DOHH2 (cell line): ENCODE data around the gene SAMD8.

Experiments used
- EZH2phosphoT487 ChIP-seq: fragments of 200-600 bp; sonication (generic); IDR thresholded peaks from 2 replicates; pipeline ENCODE4 v1.6.1; 2017; ENCODE audit warnings: borderline replicate concordance, mild to moderate bottlenecking, antibody characterized with exemption, low read length, moderate library complexity, mixed read lengths
- TF ChIP-seq, protein P1 (sequence below): fragments of 200-600 bp; sonication (generic); IDR thresholded peaks from one replicate; pipeline ENCODE4 v1.5.1; 2014; ENCODE audit warnings: antibody characterized with exemption, mild to moderate bottlenecking, low read depth, low read length; ENCODE audit not compliant: poor library complexity, severe bottlenecking

DNA sequence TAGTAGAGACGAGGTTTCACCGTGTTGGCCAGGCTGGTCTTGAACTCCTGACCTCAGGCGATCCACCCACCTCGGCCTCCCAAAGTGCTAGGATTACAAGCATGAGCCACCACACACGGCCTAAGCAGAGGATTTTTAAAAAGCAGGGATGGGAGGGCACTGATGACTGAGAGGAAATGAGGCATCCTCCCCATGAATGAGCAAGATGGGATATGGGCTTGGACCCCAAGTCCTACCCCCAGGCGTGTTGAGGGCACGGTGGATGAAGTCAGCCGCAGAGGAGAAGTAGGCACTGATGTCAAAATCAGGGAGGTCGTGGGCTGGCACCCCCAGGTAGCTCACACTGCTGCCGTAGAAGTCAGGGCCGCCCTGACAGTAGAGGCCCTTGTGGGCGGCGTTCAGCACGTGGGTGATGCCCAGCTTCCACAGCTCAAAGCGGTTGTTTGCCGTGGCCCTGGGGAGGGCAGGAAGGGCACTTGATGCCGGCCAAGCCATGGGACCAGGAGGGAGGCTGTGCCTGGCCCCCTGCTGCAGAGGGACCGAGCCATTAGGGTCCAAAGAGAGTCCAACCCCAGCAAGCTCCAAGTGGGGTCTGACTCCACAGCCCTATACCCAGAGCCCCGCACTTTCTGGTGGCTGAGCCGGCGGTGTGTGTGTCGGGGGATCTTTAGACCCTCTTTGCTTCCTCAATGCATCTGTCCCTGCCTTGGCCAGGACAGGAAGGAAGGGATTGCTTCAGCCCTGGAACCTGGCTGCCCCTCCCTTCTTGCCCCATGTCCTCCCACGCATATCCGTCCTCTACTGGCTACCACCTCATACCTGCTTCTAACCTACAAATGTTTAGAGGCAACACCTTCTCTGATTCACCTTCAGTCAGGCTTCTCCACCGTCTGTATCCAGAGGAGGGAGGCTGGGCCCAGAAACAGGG, 3.4 kb upstream of the SAMD8 start:
- TF ChIP-seq, protein P1, sequence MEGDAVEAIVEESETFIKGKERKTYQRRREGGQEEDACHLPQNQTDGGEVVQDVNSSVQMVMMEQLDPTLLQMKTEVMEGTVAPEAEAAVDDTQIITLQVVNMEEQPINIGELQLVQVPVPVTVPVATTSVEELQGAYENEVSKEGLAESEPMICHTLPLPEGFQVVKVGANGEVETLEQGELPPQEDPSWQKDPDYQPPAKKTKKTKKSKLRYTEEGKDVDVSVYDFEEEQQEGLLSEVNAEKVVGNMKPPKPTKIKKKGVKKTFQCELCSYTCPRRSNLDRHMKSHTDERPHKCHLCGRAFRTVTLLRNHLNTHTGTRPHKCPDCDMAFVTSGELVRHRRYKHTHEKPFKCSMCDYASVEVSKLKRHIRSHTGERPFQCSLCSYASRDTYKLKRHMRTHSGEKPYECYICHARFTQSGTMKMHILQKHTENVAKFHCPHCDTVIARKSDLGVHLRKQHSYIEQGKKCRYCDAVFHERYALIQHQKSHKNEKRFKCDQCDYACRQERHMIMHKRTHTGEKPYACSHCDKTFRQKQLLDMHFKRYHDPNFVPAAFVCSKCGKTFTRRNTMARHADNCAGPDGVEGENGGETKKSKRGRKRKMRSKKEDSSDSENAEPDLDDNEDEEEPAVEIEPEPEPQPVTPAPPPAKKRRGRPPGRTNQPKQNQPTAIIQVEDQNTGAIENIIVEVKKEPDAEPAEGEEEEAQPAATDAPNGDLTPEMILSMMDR: no peak
- TF ChIP-seq EZH2phosphoT487: no peak
